Glomerular visceral epithelial cell (primary cell): ENCODE results near the gene JAG1.
A peak's percentile ranks its signal among the peaks of the same experiment; 100 is the strongest.

Experiments used
- DNase-seq: peaks from one replicate; pipeline ENCODE4 v3.0.0-alpha.2; 2016; ENCODE audit errors: extremely low spot score

The JAG1 gene

GRCh38 chr20:10668677-10669368 is 5.0 kb downstream of the JAG1 start:
- DNase-seq = no peak

DNA sequence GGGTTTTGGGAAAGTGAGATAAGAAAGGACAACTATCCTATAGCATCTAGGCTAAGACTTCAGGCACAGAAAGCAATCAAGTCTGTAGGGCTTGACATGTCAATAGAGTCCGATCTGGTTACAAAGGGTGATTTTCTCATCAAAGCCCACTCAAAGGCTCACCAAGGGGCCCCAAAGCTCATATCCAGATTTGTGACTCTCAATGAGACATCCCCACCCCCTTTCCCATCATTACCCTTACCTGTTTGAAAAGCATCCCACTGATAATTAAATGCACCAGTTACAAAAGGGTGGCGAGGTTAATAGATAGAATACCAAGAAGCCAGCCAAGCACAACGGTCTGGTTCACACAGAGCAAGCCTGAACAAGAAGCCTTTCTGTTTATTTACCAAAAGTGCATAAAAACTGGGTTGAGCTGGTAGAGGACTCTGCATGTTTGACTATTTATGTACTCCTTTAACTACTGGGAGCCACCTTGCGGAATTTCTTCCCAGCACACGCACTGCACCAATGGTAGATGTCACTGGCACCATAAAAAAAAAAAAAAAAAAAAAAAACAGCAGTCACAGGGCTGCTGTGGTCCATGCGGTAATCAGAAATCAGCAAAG is 6.1 kb downstream of the JAG1 start:
- DNase-seq = peak; percentile 75

- peak; percentile 54 for DNase-seq
Observed at GRCh38 chr20:10667077-10667401, 6.8 kb downstream of the JAG1 start.

DNA sequence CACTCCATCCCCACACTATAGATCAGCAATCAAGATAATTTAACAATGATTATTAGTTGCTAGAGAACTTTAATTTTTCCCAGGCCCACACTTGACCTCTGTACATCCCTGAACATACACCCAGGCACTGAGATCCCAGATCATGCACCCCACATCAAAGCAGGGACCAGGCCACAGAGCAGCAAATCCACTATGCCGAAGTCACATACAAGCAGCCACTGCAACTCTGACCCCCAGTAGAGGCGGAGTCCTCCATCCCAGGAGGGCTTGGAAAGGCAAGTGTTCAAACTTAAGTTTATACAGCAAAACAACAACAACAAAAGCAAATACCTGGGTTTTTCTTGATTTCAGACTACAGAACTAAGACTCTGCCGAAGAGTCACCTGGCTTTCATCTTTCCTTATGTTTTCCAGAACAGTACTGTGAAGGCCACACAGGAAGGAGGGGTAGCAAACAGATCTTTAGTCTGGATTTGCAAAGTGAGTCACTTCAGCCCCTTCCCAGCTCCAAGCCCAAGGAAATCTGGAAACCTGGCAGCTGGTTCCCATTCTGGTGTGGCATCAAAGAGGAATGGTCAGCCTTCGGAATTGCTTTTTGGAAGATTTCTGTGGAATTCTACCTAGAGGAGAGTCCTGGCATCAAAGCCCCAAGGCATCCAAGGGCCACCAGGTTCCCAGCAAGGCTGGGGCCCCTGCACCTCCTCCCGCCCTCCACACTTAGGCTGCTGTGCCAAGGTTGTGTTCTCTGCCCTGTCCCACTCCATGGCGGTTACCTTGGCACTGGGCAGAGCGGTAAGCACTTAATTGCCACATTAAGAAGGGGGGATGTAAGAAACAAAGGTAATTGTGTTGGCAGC is 7.3 kb downstream of the JAG1 start:
- no peak for DNase-seq

DNA sequence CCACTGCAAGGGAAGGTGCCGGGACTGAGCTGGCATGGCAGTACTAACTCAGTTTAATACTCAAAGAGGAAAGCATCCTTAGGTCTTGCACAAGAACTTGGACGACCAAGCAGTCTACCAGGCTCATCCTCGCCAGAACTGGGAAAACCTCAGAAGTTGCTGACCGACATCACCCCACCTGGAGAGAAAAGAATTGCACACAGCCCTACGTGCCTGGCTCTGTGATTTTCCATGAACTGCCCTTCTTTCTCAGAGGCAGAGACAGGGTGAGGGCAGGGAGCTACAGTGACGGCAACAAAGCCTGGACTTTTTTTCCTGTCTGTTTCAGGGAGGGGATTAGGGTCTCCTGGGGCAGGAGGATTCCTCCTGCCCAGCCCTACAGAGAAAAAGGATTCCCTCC is 8.0 kb downstream of the JAG1 start:
- no peak for DNase-seq

DNA sequence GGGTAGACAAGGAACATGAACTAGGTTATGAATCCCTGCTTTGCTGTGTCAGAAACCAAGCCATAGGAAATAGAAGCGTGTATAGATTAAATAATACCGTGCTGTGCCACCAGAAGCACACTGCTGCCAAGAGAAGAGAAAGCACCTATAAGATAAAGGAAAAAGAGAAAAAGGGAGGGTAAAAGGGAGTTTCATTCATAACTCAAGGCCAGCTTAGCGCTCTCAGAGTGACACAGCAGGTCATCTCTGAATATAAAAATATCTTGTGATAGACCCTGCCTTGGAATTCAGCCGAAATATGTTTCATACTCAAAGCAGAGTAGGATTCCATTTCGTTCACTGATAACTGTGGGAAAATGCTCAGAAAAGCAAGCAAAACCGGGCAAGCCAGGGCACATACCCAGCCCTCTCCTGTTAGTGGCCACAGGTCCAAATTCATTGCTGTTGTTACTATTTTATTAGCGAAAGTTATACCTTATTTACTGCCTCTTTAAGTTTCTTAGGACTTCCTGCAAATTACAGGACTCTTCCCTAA is 8.7 kb downstream of the JAG1 start:
- no peak for DNase-seq

DNA sequence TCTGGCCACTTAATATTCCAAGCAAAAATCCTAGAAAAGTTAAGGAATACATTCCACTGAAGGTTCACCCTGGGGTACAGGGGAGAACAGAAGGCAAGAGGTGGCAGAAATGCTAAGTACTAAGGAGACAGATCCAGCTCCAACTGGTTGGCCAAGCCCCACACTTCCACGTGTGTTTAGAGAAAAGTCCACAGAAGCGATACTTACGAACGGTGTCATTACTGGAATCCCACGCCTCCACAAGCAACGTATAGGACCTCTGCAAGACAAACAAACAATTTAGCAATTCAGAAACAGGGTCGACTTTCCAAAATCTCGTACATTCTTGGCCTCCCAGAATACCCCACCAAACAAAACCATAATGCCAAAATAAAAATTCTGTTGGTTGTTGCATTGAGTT is 10.0 kb downstream of the JAG1 start:
- no peak for DNase-seq

- DNase-seq = no peak
Observed at GRCh38 chr20:10662661-10663458, 10.9 kb downstream of the JAG1 start.

DNA sequence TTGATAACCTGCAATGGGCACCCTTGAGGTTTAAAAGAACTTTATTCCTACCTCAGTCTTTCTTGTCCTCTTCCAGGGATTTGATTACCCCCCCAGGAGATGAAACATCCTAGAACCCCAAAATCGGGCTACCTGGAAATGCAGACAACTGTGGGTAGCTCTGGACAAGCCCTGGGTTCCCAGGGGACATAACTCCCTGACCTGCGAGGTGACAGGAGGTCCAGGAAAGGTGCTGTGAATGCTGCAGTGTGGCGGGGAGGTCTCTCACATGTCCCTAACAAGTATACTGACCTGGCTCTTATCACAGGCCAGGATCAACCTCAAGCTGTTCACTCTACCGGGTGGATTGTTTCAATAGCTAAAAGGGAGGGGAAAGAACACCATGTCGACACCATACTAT is 11.6 kb downstream of the JAG1 start:
- no peak for DNase-seq

DNA sequence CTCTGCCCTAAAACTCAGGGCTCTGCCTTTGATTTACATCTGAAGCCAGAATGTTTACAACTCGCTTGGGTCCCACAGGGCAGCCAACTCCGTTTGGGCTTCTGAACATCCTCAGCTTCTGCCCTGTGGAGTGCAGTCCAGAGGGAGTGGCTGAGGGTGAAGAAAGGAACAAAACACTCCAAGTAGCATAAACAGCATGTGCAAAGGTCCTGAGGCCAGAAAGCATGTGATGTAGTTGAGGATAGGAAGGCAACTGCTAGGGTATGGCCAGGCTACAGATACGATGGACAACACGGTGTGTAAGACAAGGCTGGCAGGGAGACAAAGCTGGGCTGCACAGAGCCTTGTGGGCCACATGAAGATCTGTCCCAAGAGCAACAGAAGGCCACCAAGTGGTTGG is 12.5 kb downstream of the JAG1 start:
- no peak for DNase-seq

GRCh38 chr20:10660661-10661060 is 13.1 kb downstream of the JAG1 start:
- DNase-seq = peak; percentile 42

- no peak for DNase-seq
Observed at GRCh38 chr20:10659651-10660601, 13.9 kb downstream of the JAG1 start.

- DNase-seq = peak; percentile 52
Observed at GRCh38 chr20:10658876-10659632, 14.7 kb downstream of the JAG1 start.

DNA sequence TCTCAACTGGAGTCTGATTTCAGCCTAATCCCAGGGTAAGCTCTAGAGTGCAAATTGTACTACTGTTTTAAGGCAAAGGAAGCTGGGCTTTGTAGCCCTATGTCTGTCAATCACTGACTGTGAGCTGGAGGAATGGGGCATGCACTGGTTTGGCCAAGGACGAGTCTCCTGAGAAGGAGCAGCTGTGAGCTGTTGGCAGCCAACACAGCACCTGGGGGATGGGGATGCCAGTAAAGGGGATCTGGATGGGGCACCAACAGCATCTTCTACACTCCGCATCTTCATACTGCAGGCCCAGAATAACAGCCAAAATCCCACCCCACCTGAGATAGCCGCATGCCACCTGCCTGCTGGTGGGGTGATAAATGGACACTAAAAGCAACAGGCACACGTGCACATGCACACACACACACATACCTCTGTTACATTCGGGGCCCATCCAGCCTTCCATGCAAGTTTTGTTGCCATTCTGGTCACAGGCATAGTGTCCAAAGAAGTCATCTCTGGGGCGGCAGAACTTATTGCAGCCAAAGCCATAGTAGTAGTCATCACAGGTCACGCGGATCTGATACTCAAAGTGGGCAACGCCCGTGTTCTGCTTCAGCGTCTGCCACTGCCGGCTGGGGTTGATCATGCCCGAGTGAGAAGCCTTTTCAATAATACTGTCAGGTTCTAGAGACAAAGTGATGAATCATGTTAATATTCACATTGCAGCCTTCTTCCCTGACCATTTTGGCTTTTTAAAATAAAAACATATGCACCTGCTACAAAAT is 15.6 kb downstream of the JAG1 start:
- DNase-seq = peak; percentile 59

- no peak for DNase-seq
Observed at GRCh38 chr20:10657453-10657852, 16.3 kb downstream of the JAG1 start.

GRCh38 chr20:10655720-10656669 is 17.8 kb downstream of the JAG1 start:
- DNase-seq = no peak

GRCh38 chr20:10654630-10655029 is 19.2 kb downstream of the JAG1 start:
- no peak for DNase-seq

- no peak for DNase-seq
Observed at GRCh38 chr20:10654250-10654610, 19.6 kb downstream of the JAG1 start.
